PC-3 (cell line): Measurements from ENCODE around the gene GPR37L1. TPM values are rescaled to one million over a fixed set of nuclear protein-coding genes. Genes with fewer than 3 reads are reported as not detected.

Experiments
- ATAC-seq: fragments of 200-7000 bp; cut with Tn5 transposase; 2 replicates; pipeline ENCODE4 v1.9.1; 2020; ENCODE audit warnings: mild to moderate bottlenecking, moderate library complexity
- BruUV-seq: library from RNA; stranded (reverse); fragments of 400-500 nt; replicated peaks from 2 replicates; lab custom pipeline; 2021; lab: Mats Ljungman, UMichigan
- CTCF ChIA-PET: fragments of 300-600 bp; sonication (Branson Sonifier 250); formaldehyde crosslinking; loops from one replicate; lab custom pipeline; 2022; ENCODE audit warnings: antibody characterized with exemption; lab: Charles Lee
- POLR2A ChIA-PET: fragments of 300-600 bp; sonication (Branson Sonifier 250); formaldehyde crosslinking; loops from one replicate; lab custom pipeline; 2022; ENCODE audit warnings: antibody characterized with exemption; ENCODE audit not compliant: unreplicated experiment; lab: Charles Lee
- DNase-seq: peaks from one replicate; pipeline ENCODE4 v3.0.0-alpha.2; 2015
- H2AFZ ChIP-seq: fragments of 300-600 bp; sonication (generic); 2 replicates; pipeline ENCODE4 v1.6.0; 2016; ENCODE audit warnings: antibody characterized with exemption, low read length
- H3F3A ChIP-seq: fragments of 300-600 bp; sonication (generic); one replicate; pipeline ENCODE4 v1.6.0; 2017; ENCODE audit warnings: antibody characterized with exemption, low read length, control low read depth, mild to moderate bottlenecking; ENCODE audit not compliant: unreplicated experiment
- H3K27ac ChIP-seq: fragments of 300-600 bp; sonication (generic); 2 replicates; pipeline ENCODE4 v1.5.1; 2016; ENCODE audit warnings: mild to moderate bottlenecking, low read length
- H3K27me3 ChIP-seq: fragments of 300-600 bp; sonication (generic); 2 replicates; pipeline ENCODE4 v1.6.1; 2016; ENCODE audit warnings: low read length, mixed read lengths
- H3K36me3 ChIP-seq: fragments of 300-600 bp; sonication (generic); 2 replicates; pipeline ENCODE4 v1.6.1; 2016; ENCODE audit warnings: low read depth, mixed run types, low read length, mixed read lengths
- H3K4me1 ChIP-seq: fragments of 300-600 bp; sonication (generic); 2 replicates; pipeline ENCODE4 v1.5.1; 2016; ENCODE audit warnings: low read length; ENCODE audit not compliant: insufficient read depth
- H3K4me2 ChIP-seq: fragments of 300-600 bp; sonication (generic); 2 replicates; pipeline ENCODE4 v1.6.0; 2016; ENCODE audit warnings: low read length
- H3K4me3 ChIP-seq: fragments of 300-600 bp; sonication (generic); 2 replicates; pipeline ENCODE4 v1.5.1; 2016; ENCODE audit warnings: mild to moderate bottlenecking, low read length, mixed read lengths
- H3K79me2 ChIP-seq: fragments of 300-600 bp; sonication (generic); 2 replicates; pipeline ENCODE4 v1.6.1; 2017; ENCODE audit warnings: low read length, mixed read lengths
- H3K9ac ChIP-seq: fragments of 300-600 bp; sonication (generic); 2 replicates; pipeline ENCODE4 v1.6.0; 2016; ENCODE audit warnings: mild to moderate bottlenecking, low read length
- H3K9me2 ChIP-seq: fragments of 300-600 bp; sonication (generic); replicated peaks from 2 replicates; pipeline ENCODE4 v1.6.1; 2016; ENCODE audit warnings: mixed run types, low read length, mixed read lengths
- H3K9me3 ChIP-seq: fragments of 300-600 bp; sonication (generic); 2 replicates; pipeline ENCODE4 v1.6.1; 2016; ENCODE audit warnings: low read length, mixed read lengths
- H4K20me1 ChIP-seq: fragments of 300-600 bp; sonication (generic); 2 replicates; pipeline ENCODE4 v1.6.1; 2016; ENCODE audit warnings: low read length, mixed read lengths
- EZH2 ChIP-seq: fragments of 300-600 bp; sonication (generic); IDR thresholded peaks from one replicate; pipeline ENCODE4 v1.6.1; 2017; ENCODE audit warnings: antibody characterized with exemption, mild to moderate bottlenecking, low read length; ENCODE audit not compliant: unreplicated experiment
- EZH2phosphoT487 ChIP-seq: fragments of 300-600 bp; sonication (generic); IDR thresholded peaks from 2 replicates; pipeline ENCODE4 v1.6.1; 2018; ENCODE audit warnings: mild to moderate bottlenecking, antibody characterized with exemption, low read length, borderline replicate concordance
- intact Hi-C: fragments of 100-400 bp; cut with micrococcal nuclease; formaldehyde crosslinking; loops from 2 replicates; pipeline ENCODE4 v1.9.0; 2023
- total RNA-seq: library from RNA; depleted of rRNA; stranded (reverse); fragments of >200 nt; gene quantifications from 2 replicates; pipeline ENCODE4 v1.2.3, GENCODE V29; 2014
- TF ChIP-seq, protein P1 (sequence below): fragments of 300-600 bp; sonication (generic); conservative IDR thresholded peaks from 2 replicates; pipeline ENCODE4 v1.5.1; 2017; ENCODE audit warnings: antibody characterized with exemption, low read depth, mild to moderate bottlenecking, low read length

The GPR37L1 gene
- total RNA-seq, 1 experiment from 2014 or later, result 0.04 TPM

- POLR2A ChIA-PET, result no interaction called here
Observed at GRCh38 chr1:202116287-202116686, 6.4 kb upstream of the GPR37L1 start.

DNA sequence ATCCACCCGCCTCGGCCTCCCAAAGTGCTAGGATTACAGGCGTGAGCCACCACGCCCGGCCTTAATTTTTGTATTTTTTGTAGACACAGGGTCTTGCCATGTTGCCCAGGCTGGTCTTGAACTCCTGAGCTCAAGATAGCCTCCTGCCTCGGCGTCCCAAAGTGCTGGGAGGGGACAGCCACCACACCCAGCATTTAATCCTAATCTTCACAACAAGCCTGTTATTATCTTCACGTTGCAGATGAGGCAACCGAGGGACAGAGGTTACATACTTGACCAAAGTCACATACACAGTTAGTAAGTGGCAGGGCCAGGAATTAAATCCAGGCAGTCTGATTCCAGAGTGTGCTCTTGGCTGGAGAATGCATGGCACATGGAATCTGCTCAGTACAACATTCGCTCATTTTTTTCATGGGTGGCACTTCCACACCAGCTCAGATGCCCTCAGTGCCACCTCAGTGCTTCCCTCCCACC is 4.8 kb upstream of the GPR37L1 start:
- H3K79me2 ChIP-seq, result no peaks in the 10 kb centered on the region
- no peaks in the 10 kb centered on the region for H3K9me3 ChIP-seq
- no peak for TF ChIP-seq EZH2
- TF ChIP-seq, protein P1, sequence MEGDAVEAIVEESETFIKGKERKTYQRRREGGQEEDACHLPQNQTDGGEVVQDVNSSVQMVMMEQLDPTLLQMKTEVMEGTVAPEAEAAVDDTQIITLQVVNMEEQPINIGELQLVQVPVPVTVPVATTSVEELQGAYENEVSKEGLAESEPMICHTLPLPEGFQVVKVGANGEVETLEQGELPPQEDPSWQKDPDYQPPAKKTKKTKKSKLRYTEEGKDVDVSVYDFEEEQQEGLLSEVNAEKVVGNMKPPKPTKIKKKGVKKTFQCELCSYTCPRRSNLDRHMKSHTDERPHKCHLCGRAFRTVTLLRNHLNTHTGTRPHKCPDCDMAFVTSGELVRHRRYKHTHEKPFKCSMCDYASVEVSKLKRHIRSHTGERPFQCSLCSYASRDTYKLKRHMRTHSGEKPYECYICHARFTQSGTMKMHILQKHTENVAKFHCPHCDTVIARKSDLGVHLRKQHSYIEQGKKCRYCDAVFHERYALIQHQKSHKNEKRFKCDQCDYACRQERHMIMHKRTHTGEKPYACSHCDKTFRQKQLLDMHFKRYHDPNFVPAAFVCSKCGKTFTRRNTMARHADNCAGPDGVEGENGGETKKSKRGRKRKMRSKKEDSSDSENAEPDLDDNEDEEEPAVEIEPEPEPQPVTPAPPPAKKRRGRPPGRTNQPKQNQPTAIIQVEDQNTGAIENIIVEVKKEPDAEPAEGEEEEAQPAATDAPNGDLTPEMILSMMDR, result no peak
- no peak for TF ChIP-seq EZH2phosphoT487
- H3K4me3 ChIP-seq, result no peak overlapping the region
- no peak for DNase-seq
- no peaks in the 10 kb centered on the region for H3K36me3 ChIP-seq
- peak overlapping the region; percentile 58 for H3K27ac ChIP-seq
- H2AFZ ChIP-seq, result no peak overlapping the region
- no peaks in the 10 kb centered on the region for H3F3A ChIP-seq
- H3K4me1 ChIP-seq, result peaks cover 13% of the 10 kb centered on the region
- CTCF ChIA-PET, result interaction anchor here (1.1 kb wide), 1 partner anchor 109 kb away, joined by 5 read pairs; no protein-coding TSS in a partner anchor
- TSS peak; percentile 58 for BruUV-seq
- H3K4me2 ChIP-seq, result no peak overlapping the region
- intact Hi-C loops, result loop anchor here (2.0 kb wide), 1 partner anchor 119 kb away; no protein-coding TSS in a partner anchor
- H3K9ac ChIP-seq, result peak overlapping the region; percentile 4; the same call in 1 of the 2 replicates
- H3K27me3 ChIP-seq, result no peaks in the 10 kb centered on the region
- H3K9me2 ChIP-seq, result no peaks in the 10 kb centered on the region
- no peaks in the 10 kb centered on the region for H4K20me1 ChIP-seq
- POLR2A ChIA-PET, result interaction anchor here (0.7 to 2.0 kb wide), 3 partner anchors 32 to 108 kb away, joined by 6 to 9 read pairs (median 7); partner anchors contain the start of gene ELF3
- no peak for ATAC-seq

More at GRCh38 chr1:202116287-202116686, 6.4 kb upstream of the GPR37L1 start:
- Histone ChIP-seq H3K4me3 (no peak overlapping the region), H3K79me2 (no peaks in the 10 kb centered on the region), H3K9me3 (no peaks in the 10 kb centered on the region), H3K4me2 (no peak overlapping the region), H3K9ac (no peak overlapping the region), H3K27me3 (no peaks in the 10 kb centered on the region), H3K4me1 (peaks cover 16% of the 10 kb centered on the region), H2AFZ (no peak overlapping the region), H3K27ac (no peak overlapping the region), H3K9me2 (no peaks in the 10 kb centered on the region), H3F3A (no peaks in the 10 kb centered on the region), H4K20me1 (no peaks in the 10 kb centered on the region), H3K36me3 (no peaks in the 10 kb centered on the region)
- intact Hi-C loops, result no loop called here
- DNase-seq (no peak), ATAC-seq (no peak)
- TF ChIP-seq EZH2 (no peak), EZH2phosphoT487 (no peak)
- TF ChIP-seq, protein P1, result no peak
- no TSS peak for BruUV-seq
- CTCF ChIA-PET, result no interaction called here

- Histone ChIP-seq H3K27ac (no peak overlapping the region), H3F3A (no peaks in the 10 kb centered on the region), H3K4me2 (no peak overlapping the region), H3K9me2 (no peaks in the 10 kb centered on the region), H3K4me3 (no peak overlapping the region), H3K4me1 (peaks cover 5% of the 10 kb centered on the region), H3K9me3 (no peaks in the 10 kb centered on the region), H3K9ac (no peak overlapping the region), H3K79me2 (no peaks in the 10 kb centered on the region), H4K20me1 (no peaks in the 10 kb centered on the region), H3K27me3 (no peaks in the 10 kb centered on the region), H2AFZ (no peak overlapping the region), H3K36me3 (no peaks in the 10 kb centered on the region)
- intact Hi-C loops, result no loop called here
- BruUV-seq, result no TSS peak
- ChIA-PET POLR2A (no interaction called here), CTCF (no interaction called here)
- DNase-seq (no peak), ATAC-seq (no peak)
- TF ChIP-seq EZH2phosphoT487, result no peak
Observed at GRCh38 chr1:202121006-202121405, 1.7 kb upstream of the GPR37L1 start.
